HG03558 (cell line): ENCODE results near the gene CTCF.
"Not testable (repeated sequence)": the region's sequence is repeated elsewhere in the genome, so short reads cannot be mapped to it uniquely, and the experiment has no call there.

Experiments
- ATAC-seq: cut with Tn5 transposase; IDR thresholded peaks from one replicate; pipeline ENCODE4 v1.9.1; 2021; ENCODE audit warnings: moderate number of reproducible peaks; ENCODE audit not compliant: unreplicated experiment; ENCODE audit errors: extremely low read depth

The CTCF gene

GRCh38 chr16:67562526-67562917 lies at the start of gene CTCF:
TSS of gene CTCF (plus strand) at chr16:67562526. CDS start at chr16:67610833, 48,307 bp downstream.
- peak; percentile 21 for ATAC-seq

- ATAC-seq = not testable (repeated sequence)
Measured at GRCh38 chr16:67513892-67514291, 48.4 kb upstream of the CTCF start.

GRCh38 chr16:67514382-67514828 lies 47.9 kb upstream of the CTCF start:
- no peak for ATAC-seq

GRCh38 chr16:67516296-67517154 lies 45.8 kb upstream of the CTCF start:
- ATAC-seq = no peak

GRCh38 chr16:67517155-67517445 lies 45.2 kb upstream of the CTCF start:
- no peak for ATAC-seq

- ATAC-seq = no peak
Measured at GRCh38 chr16:67517661-67518423, 44.5 kb upstream of the CTCF start.

- no peak for ATAC-seq
Measured at GRCh38 chr16:67518676-67519075, 43.6 kb upstream of the CTCF start.

GRCh38 chr16:67519242-67519641 lies 43.1 kb upstream of the CTCF start:
- no peak for ATAC-seq

- peak; percentile 37 for ATAC-seq
Measured at GRCh38 chr16:67521095-67521804, 41.1 kb upstream of the CTCF start.

- no peak for ATAC-seq
Measured at GRCh38 chr16:67525176-67525860, 37.0 kb upstream of the CTCF start.

GRCh38 chr16:67526149-67526791 lies 36.1 kb upstream of the CTCF start:
- ATAC-seq = no peak

- no peak for ATAC-seq
Measured at GRCh38 chr16:67528222-67528869, 34.0 kb upstream of the CTCF start, which contains the start of gene RIPOR1. TSS of gene RIPOR1 (plus strand) at chr16:67528829. CDS start at chr16:67538447, 9,618 bp downstream.

- no peak for ATAC-seq
Measured at GRCh38 chr16:67528870-67529581, 33.3 kb upstream of the CTCF start.

- no peak for ATAC-seq
Measured at GRCh38 chr16:67529582-67530012, 32.7 kb upstream of the CTCF start.

GRCh38 chr16:67530013-67530939 lies 32.0 kb upstream of the CTCF start:
- no peak for ATAC-seq

- no peak for ATAC-seq
Measured at GRCh38 chr16:67531247-67531646, 31.1 kb upstream of the CTCF start.

- ATAC-seq = no peak
Measured at GRCh38 chr16:67533024-67533560, 29.2 kb upstream of the CTCF start.
